AG09309 (cell line): ENCODE results near the gene CHRD.

ENCODE experiments used
- DNase-seq: peaks from one replicate; pipeline ENCODE4 v3.0.0-alpha.2; 2010; ENCODE audit warnings: low read depth
- H3K4me3 ChIP-seq: 2 replicates; pipeline ENCODE4 v1.5.1; 2011; ENCODE audit warnings: mild to moderate bottlenecking, low read depth, low read length, moderate library complexity; ENCODE audit not compliant: control insufficient read depth
- CTCF ChIP-seq: IDR thresholded peaks from 2 replicates; pipeline ENCODE4 v1.5.1; 2011; ENCODE audit warnings: mild to moderate bottlenecking, low read depth, low read length, inconsistent platforms; ENCODE audit not compliant: insufficient read depth, control insufficient read depth; ENCODE audit errors: missing control alignments

The CHRD gene

GRCh38 chr3:184358124-184358767 is 21.6 kb upstream of the CHRD start:
- no peak for TF ChIP-seq CTCF
- no peak for DNase-seq
- no peak overlapping the region for H3K4me3 ChIP-seq

- no peak overlapping the region for H3K4me3 ChIP-seq
- DNase-seq, result no peak
- TF ChIP-seq CTCF, result no peak
Measured at GRCh38 chr3:184358921-184359350, 20.9 kb upstream of the CHRD start.

GRCh38 chr3:184359610-184360009 is 20.2 kb upstream of the CHRD start:
- H3K4me3 ChIP-seq, result no peak overlapping the region
- no peak for TF ChIP-seq CTCF
- DNase-seq, result no peak

- peak overlapping the region; percentile 91 for H3K4me3 ChIP-seq
- DNase-seq, result no peak
- TF ChIP-seq CTCF, result no peak
Measured at GRCh38 chr3:184360070-184360928, 19.6 kb upstream of the CHRD start.

- no peak for TF ChIP-seq CTCF
- no peak for DNase-seq
- H3K4me3 ChIP-seq, result peak overlapping the region; percentile 91
Measured at GRCh38 chr3:184360929-184361531, 18.8 kb upstream of the CHRD start.

GRCh38 chr3:184361532-184361931 is 18.3 kb upstream of the CHRD start, which contains the start of the genes CLCN2 and POLR2H:
Gene CLCN2 (minus strand): TSS chr3:184361605. CDS start chr3:184361479, 126 bp downstream.
Gene POLR2H (plus strand): TSS chr3:184361710. CDS start chr3:184363493, 1,783 bp downstream.
- no peak for DNase-seq
- TF ChIP-seq CTCF, result no peak

More at GRCh38 chr3:184361532-184361931, 18.3 kb upstream of the CHRD start, which contains the start of the genes CLCN2 and POLR2H:
- peak within 1 kb of the TSS; percentile 91 for H3K4me3 ChIP-seq
